ENCODE results near the gene BTBD9. TPM values are rescaled to one million over a fixed set of nuclear protein-coding genes. Genes with fewer than 3 reads are reported as not detected.

The BTBD9 gene
- total RNA-seq, 1 donor from 2014 or later = 24.1 TPM

GRCh38 chr6:38649744-38650143, 10.0 kb upstream of the BTBD9 start:
- Histone ChIP-seq H3K36me3 (no peaks in the 10 kb centered on the region), H3K4me3 (no peak overlapping the region), H3K27me3 (no peaks in the 10 kb centered on the region), H3K27ac (no peak overlapping the region), H3K9me3 (no peaks in the 10 kb centered on the region), H3K4me1 (no peaks in the 10 kb centered on the region)
- TF ChIP-seq POLR2AphosphoS5 (IDR thresholded peaks at IDR 0.05; ENCODE audit: insufficient read depth in 1 of 2, low read depth in 1 of 2) (no peak), POLR2A (IDR thresholded peaks at IDR 0.05) (no peak), CTCF (IDR thresholded peaks at IDR 0.05) (no peak)
- no peak for DNase-seq (ENCODE audit: extremely low spot score in 2 of 2)
- intact Hi-C loops (cut with DNase I) = no loop called here

GRCh38 chr6:38648629-38649028, 8.9 kb upstream of the BTBD9 start:
- no peaks in the 10 kb centered on the region for H3K4me1 ChIP-seq
- no peak overlapping the region for H3K27ac ChIP-seq
- no peaks in the 10 kb centered on the region for H3K27me3 ChIP-seq
- no peaks in the 10 kb centered on the region for H3K9me3 ChIP-seq
- no peaks in the 10 kb centered on the region for H3K36me3 ChIP-seq
- H3K4me3 ChIP-seq = no peak overlapping the region
- DNase-seq (ENCODE audit: extremely low spot score in 2 of 2) = no peak
- intact Hi-C loops (cut with DNase I) = no loop called here
- TF ChIP-seq POLR2A (IDR thresholded peaks at IDR 0.05) (no peak), CTCF (IDR thresholded peaks at IDR 0.05) (no peak), POLR2AphosphoS5 (IDR thresholded peaks at IDR 0.05; ENCODE audit: insufficient read depth in 1 of 2, low read depth in 1 of 2) (no peak)

GRCh38 chr6:38646166-38646878, 6.6 kb upstream of the BTBD9 start:
- DNase-seq (ENCODE audit: extremely low spot score in 2 of 2) = no peak
- no peaks in the 10 kb centered on the region for H3K27me3 ChIP-seq
- H3K4me1 ChIP-seq = peaks cover 6% of the 10 kb centered on the region
- TF ChIP-seq POLR2A (IDR thresholded peaks at IDR 0.05) (no peak), POLR2AphosphoS5 (IDR thresholded peaks at IDR 0.05; ENCODE audit: insufficient read depth in 1 of 2, low read depth in 1 of 2) (no peak), CTCF (IDR thresholded peaks at IDR 0.05) (no peak)
- no peaks in the 10 kb centered on the region for H3K36me3 ChIP-seq
- intact Hi-C loops (cut with DNase I) = no loop called here
- H3K27ac ChIP-seq = no peak overlapping the region
- no peak overlapping the region for H3K4me3 ChIP-seq
- H3K9me3 ChIP-seq = no peaks in the 10 kb centered on the region

GRCh38 chr6:38644951-38645350, 5.2 kb upstream of the BTBD9 start:
- Histone ChIP-seq H3K4me3 (no peak overlapping the region), H3K4me1 (peaks cover 16% of the 10 kb centered on the region), H3K27me3 (no peaks in the 10 kb centered on the region), H3K27ac (no peak overlapping the region), H3K36me3 (no peaks in the 10 kb centered on the region), H3K9me3 (no peaks in the 10 kb centered on the region)
- intact Hi-C loops (cut with DNase I) = no loop called here
- TF ChIP-seq CTCF (IDR thresholded peaks at IDR 0.05) (no peak), POLR2AphosphoS5 (IDR thresholded peaks at IDR 0.05; ENCODE audit: insufficient read depth in 1 of 2, low read depth in 1 of 2) (no peak), POLR2A (IDR thresholded peaks at IDR 0.05) (no peak)
- no peak for DNase-seq (ENCODE audit: extremely low spot score in 2 of 2)

GRCh38 chr6:38640216-38640909, 634 bp upstream of the BTBD9 start:
- H3K4me3 ChIP-seq = peak overlapping the region; percentile 71 to 83
- intact Hi-C loops (cut with DNase I) = no loop called here
- no peaks in the 10 kb centered on the region for H3K27me3 ChIP-seq
- H3K9me3 ChIP-seq = no peaks in the 10 kb centered on the region
- H3K27ac ChIP-seq = peak overlapping the region; percentile 84
- TF ChIP-seq CTCF (IDR thresholded peaks at IDR 0.05) = no peak
- TF ChIP-seq POLR2A (IDR thresholded peaks at IDR 0.05) = no peak
- no peak for TF ChIP-seq POLR2AphosphoS5 (IDR thresholded peaks at IDR 0.05; ENCODE audit: insufficient read depth in 1 of 2, low read depth in 1 of 2)
- peaks cover 23% of the 10 kb centered on the region for H3K4me1 ChIP-seq
- DNase-seq (ENCODE audit: extremely low spot score in 2 of 2) = no peak
- H3K36me3 ChIP-seq = no peaks in the 10 kb centered on the region

Measured in vagina (tissue), 2 donors.